Stimulated activated CD8-positive, alpha-beta memory T cell treated with anti-CD3 and anti-CD28 coated beads, Interleukin-7, amount 100 ng/mL, for 4 hours (primary cell): Measurements from ENCODE around the gene GPALPP1.
"Not testable (repeated sequence)": the region's sequence is repeated elsewhere in the genome, so short reads cannot be mapped to it uniquely, and the experiment has no call there.

Source experiments
- DNase-seq, 2 donors: peaks; one replicate each; pipeline ENCODE4 v3.0.0-alpha.2; 2020; ENCODE audit warnings: low read depth in 2 of 2

GPALPP1 gene

GRCh38 chr13:45007225-45007624, 17.9 kb downstream of the GPALPP1 start:
- DNase-seq = no peak

GRCh38 chr13:45007823-45008222, 18.5 kb downstream of the GPALPP1 start:
- no peak for DNase-seq

GRCh38 chr13:45011198-45011597, 21.9 kb downstream of the GPALPP1 start:
- no peak for DNase-seq

GRCh38 chr13:45015300-45015699, 26.0 kb downstream of the GPALPP1 start:
- no peak for DNase-seq

- no peak for DNase-seq
Observed at GRCh38 chr13:45016792-45017425, 27.6 kb downstream of the GPALPP1 start.

- DNase-seq = not testable (repeated sequence)
Observed at GRCh38 chr13:45019981-45020380, 30.6 kb downstream of the GPALPP1 start.

- no peak for DNase-seq
Observed at GRCh38 chr13:45021250-45021649, 31.9 kb downstream of the GPALPP1 start.

- no peak for DNase-seq
Observed at GRCh38 chr13:45024847-45025246, 35.5 kb downstream of the GPALPP1 start.

GRCh38 chr13:45034342-45034741, 45.0 kb downstream of the GPALPP1 start:
- DNase-seq = no peak

GRCh38 chr13:45036206-45036605, 46.9 kb downstream of the GPALPP1 start:
- DNase-seq = no peak

- DNase-seq = no peak
Observed at GRCh38 chr13:45040173-45040572, 50.8 kb downstream of the GPALPP1 start.

- DNase-seq = no peak
Observed at GRCh38 chr13:45040622-45041021, 51.3 kb downstream of the GPALPP1 start.

GRCh38 chr13:45042539-45042938, 53.2 kb downstream of the GPALPP1 start:
- no peak for DNase-seq

- no peak for DNase-seq
Observed at GRCh38 chr13:45046445-45046844, 57.1 kb downstream of the GPALPP1 start.

GRCh38 chr13:45047394-45048310, 58.3 kb downstream of the GPALPP1 start:
- peak; percentile 53 to 57 for DNase-seq

GRCh38 chr13:45048890-45049407, 59.6 kb downstream of the GPALPP1 start:
- DNase-seq = no peak

GRCh38 chr13:45049478-45049877, 60.1 kb downstream of the GPALPP1 start:
- DNase-seq = no peak

GRCh38 chr13:45051315-45051714, 62.0 kb downstream of the GPALPP1 start:
- DNase-seq = no peak

GRCh38 chr13:45055198-45055901, 66.0 kb downstream of the GPALPP1 start:
- peak; percentile 20 to 24 for DNase-seq

GRCh38 chr13:45055902-45056648, 66.7 kb downstream of the GPALPP1 start:
- DNase-seq = no peak

- DNase-seq = no peak
Observed at GRCh38 chr13:45060062-45060461, 70.7 kb downstream of the GPALPP1 start.
